ENCODE results near the gene CHMP2B.
"Not testable (repeated sequence)": the region's sequence is repeated elsewhere in the genome, so short reads cannot be mapped to it uniquely, and the experiment has no call there.

CHMP2B gene

GRCh38 chr3:87233805-87234204 is 6.7 kb downstream of the CHMP2B start:
- no peak for DNase-seq

- no peak for DNase-seq
Observed at GRCh38 chr3:87236093-87236492, 9.0 kb downstream of the CHMP2B start.

GRCh38 chr3:87246662-87247429 is 19.7 kb downstream of the CHMP2B start:
- DNase-seq: no peak

- no peak for DNase-seq
Observed at GRCh38 chr3:87247430-87247773, 20.3 kb downstream of the CHMP2B start.

- not testable (repeated sequence) for DNase-seq
Observed at GRCh38 chr3:87248231-87248630, 21.1 kb downstream of the CHMP2B start.

- no peak for DNase-seq
Observed at GRCh38 chr3:87248831-87249230, 21.7 kb downstream of the CHMP2B start.

GRCh38 chr3:87250009-87250408 is 22.9 kb downstream of the CHMP2B start:
- no peak for DNase-seq

GRCh38 chr3:87260270-87260669 is 33.2 kb downstream of the CHMP2B start:
- peak; percentile 23 for DNase-seq

- DNase-seq: no peak
Observed at GRCh38 chr3:87261925-87262324, 34.8 kb downstream of the CHMP2B start.

GRCh38 chr3:87267953-87268645 is 41.0 kb downstream of the CHMP2B start:
- no peak for DNase-seq

- no peak for DNase-seq
Observed at GRCh38 chr3:87268646-87269211, 41.6 kb downstream of the CHMP2B start.

- DNase-seq: no peak
Observed at GRCh38 chr3:87269723-87270122, 42.6 kb downstream of the CHMP2B start.

- DNase-seq: no peak
Observed at GRCh38 chr3:87270908-87271700, 44.0 kb downstream of the CHMP2B start.

- no peak for DNase-seq
Observed at GRCh38 chr3:87272718-87273341, 45.7 kb downstream of the CHMP2B start.

- no peak for DNase-seq
Observed at GRCh38 chr3:87276484-87276883, 49.4 kb downstream of the CHMP2B start, which contains the start of gene POU1F1. Gene POU1F1, minus strand, starts transcription at chr3:87276584. Its CDS starts 122 bp downstream, at chr3:87276462.

GRCh38 chr3:87287011-87287410 is 59.9 kb downstream of the CHMP2B start:
- DNase-seq: no peak

GRCh38 chr3:87288446-87288845 is 61.3 kb downstream of the CHMP2B start:
- DNase-seq: no peak

GRCh38 chr3:87298111-87298718 is 71.1 kb downstream of the CHMP2B start:
- no peak for DNase-seq

- DNase-seq: not testable (repeated sequence)
Observed at GRCh38 chr3:87305031-87305430, 77.9 kb downstream of the CHMP2B start.

Measured in femur (tissue), 1 donor.